Activated B cell treated with CpG ODN at 0.5 μM for 24 hours (primary cell): Measurements from ENCODE around the gene ZNG1A. TPM values are rescaled to one million over a fixed set of nuclear protein-coding genes. Genes with fewer than 3 reads are reported as not detected.
"Not testable (repeated sequence)": the region's sequence is repeated elsewhere in the genome, so short reads cannot be mapped to it uniquely, and the experiment has no call there.

ENCODE experiments used
- ATAC-seq: fragments of 200-7000 bp; cut with Tn5 transposase; one replicate; pipeline ENCODE4 v1.10.0; 2021; ENCODE audit warnings: low read depth, mild to moderate bottlenecking, moderate library complexity
- CTCF ChIA-PET: fragments of 350-600 bp; sonication (Branson Sonifier 250); formaldehyde crosslinking; loops from one replicate; lab custom pipeline; 2021; ENCODE audit warnings: antibody characterized with exemption; lab: Charles Lee
- POLR2A ChIA-PET: fragments of 350-600 bp; sonication (Branson Sonifier 250); formaldehyde crosslinking; loops from one replicate; lab custom pipeline; 2021; ENCODE audit warnings: antibody characterized with exemption; lab: Charles Lee
- DNase-seq: peaks from one replicate; pipeline ENCODE4 v3.0.0; 2022
- H3K27ac Mint-ChIP-seq: one replicate; pipeline ENCODE4 v1.8.0; 2020; ENCODE audit warnings: mixed read lengths
- H3K27me3 Mint-ChIP-seq: one replicate; pipeline ENCODE4 v1.8.0; 2021; ENCODE audit warnings: mixed read lengths
- H3K36me3 Mint-ChIP-seq: one replicate; pipeline ENCODE4 v1.8.0; 2021; ENCODE audit warnings: low read depth, mixed read lengths
- H3K4me1 Mint-ChIP-seq: one replicate; pipeline ENCODE4 v1.8.0; 2021; ENCODE audit warnings: mixed read lengths
- H3K4me3 Mint-ChIP-seq: one replicate; pipeline ENCODE4 v1.8.0; 2020; ENCODE audit warnings: mild to moderate bottlenecking, mixed read lengths
- H3K9me3 Mint-ChIP-seq: one replicate; pipeline ENCODE4 v1.8.0; 2020; ENCODE audit warnings: mixed read lengths
- CTCF ChIP-seq: fragments of 200-600 bp; IDR thresholded peaks from one replicate; pipeline ENCODE4 v1.8.0; 2022; ENCODE audit warnings: antibody characterized with exemption, mild to moderate bottlenecking
- intact Hi-C: fragments of 100-400 bp; cut with micrococcal nuclease; formaldehyde crosslinking; loops from one replicate; pipeline ENCODE4 v1.15.1; 2024
- total RNA-seq: library from RNA; stranded (reverse); gene quantifications from 2 replicates; pipeline ENCODE4 v1.2.3, GENCODE V29; 2022

ZNG1A gene
- total RNA-seq, 1 donor from 2014 or later, result 67.2 TPM

- no peak for DNase-seq
- Mint-ChIP-seq H3K4me1 (peaks cover 44% of the 10 kb centered on the region), H3K4me3 (peak overlapping the region; percentile 13), H3K36me3 (peaks cover 6% of the 10 kb centered on the region), H3K27me3 (no peaks in the 10 kb centered on the region), H3K9me3 (no peaks in the 10 kb centered on the region), H3K27ac (peak overlapping the region; percentile 15)
- intact Hi-C loops, result no loop called here
- ChIA-PET POLR2A (interaction anchor here (0.6 to 0.8 kb wide), 3 partner anchors 50 to 65 kb away, joined by 3 read pairs; no protein-coding TSS in a partner anchor), CTCF (no interaction called here)
- no peak for TF ChIP-seq CTCF
- no peak for ATAC-seq
Measured at GRCh38 chr9:221989-222776, 43.3 kb upstream of the ZNG1A start.

- Mint-ChIP-seq H3K36me3 (peaks cover 8% of the 10 kb centered on the region), H3K9me3 (no peaks in the 10 kb centered on the region), H3K27me3 (no peaks in the 10 kb centered on the region), H3K4me3 (peak overlapping the region; percentile 12), H3K4me1 (peaks cover 61% of the 10 kb centered on the region), H3K27ac (peak overlapping the region; percentile 68)
- ChIA-PET CTCF (no interaction called here), POLR2A (interaction anchor here (1.8 kb wide), 1 partner anchor 53 kb away, joined by 6 read pairs; no protein-coding TSS in a partner anchor)
- no peak for TF ChIP-seq CTCF
- ATAC-seq, result no peak
- intact Hi-C loops, result no loop called here
- no peak for DNase-seq
Measured at GRCh38 chr9:219670-220365, 41.0 kb upstream of the ZNG1A start.

GRCh38 chr9:219036-219435 lies 40.2 kb upstream of the ZNG1A start:
- H3K4me1 Mint-ChIP-seq, result peaks cover 65% of the 10 kb centered on the region
- H3K27ac Mint-ChIP-seq, DNase-seq, ATAC-seq, intact Hi-C loops, H3K4me3 Mint-ChIP-seq, H3K27me3 Mint-ChIP-seq, CTCF ChIA-PET, H3K36me3 Mint-ChIP-seq, H3K9me3 Mint-ChIP-seq: not testable (repeated sequence)
- POLR2A ChIA-PET, result interaction anchor here (1.8 kb wide), 1 partner anchor 54 kb away, joined by 6 read pairs; no protein-coding TSS in a partner anchor

- TF ChIP-seq CTCF, result no peak
- Mint-ChIP-seq H3K27me3 (no peaks in the 10 kb centered on the region), H3K27ac (no peak overlapping the region), H3K9me3 (no peaks in the 10 kb centered on the region), H3K36me3 (peaks cover 8% of the 10 kb centered on the region), H3K4me1 (peaks cover 64% of the 10 kb centered on the region), H3K4me3 (no peak overlapping the region)
- CTCF ChIA-PET, result no interaction called here
- intact Hi-C loops, result no loop called here
- no peak for ATAC-seq
- no peak for DNase-seq
- POLR2A ChIA-PET, result interaction anchor here (1.2 to 4.0 kb wide), 2 partner anchors 55 to 80 kb away, joined by 4 to 81 read pairs; no protein-coding TSS in a partner anchor
Measured at GRCh38 chr9:217950-218349, 39.1 kb upstream of the ZNG1A start.

GRCh38 chr9:216866-217265 lies 38.0 kb upstream of the ZNG1A start:
- TF ChIP-seq CTCF, result no peak
- ChIA-PET POLR2A (interaction anchor here (1.2 to 4.0 kb wide), 2 partner anchors 57 to 81 kb away, joined by 4 to 81 read pairs; no protein-coding TSS in a partner anchor), CTCF (interaction anchor here (1.1 to 3.3 kb wide), 4 partner anchors 78 to 99 kb away, joined by 4 to 19 read pairs (median 6); no protein-coding TSS in a partner anchor)
- intact Hi-C loops, result no loop called here
- Mint-ChIP-seq H3K4me1 (peaks cover 54% of the 10 kb centered on the region), H3K4me3 (peak overlapping the region; percentile 91), H3K27me3 (no peaks in the 10 kb centered on the region), H3K27ac (peak overlapping the region; percentile 90), H3K9me3 (no peaks in the 10 kb centered on the region), H3K36me3 (peaks cover 8% of the 10 kb centered on the region)
- DNase-seq (no peak), ATAC-seq (no peak)
